Left ventricle myocardium inferior (tissue), 1 donor: ENCODE data around the gene NACA. TPM values are rescaled to one million over a fixed set of nuclear protein-coding genes. Genes with fewer than 3 reads are reported as not detected.
A peak's percentile ranks its signal among the peaks of the same experiment; 100 is the strongest.

Experiments used
- DNase-seq: peaks from one replicate; pipeline ENCODE4 v3.0.0-alpha.2; 2020
- H3K27ac ChIP-seq: fragments of 200-600 bp; replicated peaks from 2 replicates; pipeline ENCODE4 v1.8.0; 2021
- H3K27me3 ChIP-seq: fragments of 200-600 bp; 2 replicates; pipeline ENCODE4 v1.8.0; 2021; ENCODE audit warnings: low read depth
- H3K36me3 ChIP-seq: fragments of 200-600 bp; 2 replicates; pipeline ENCODE4 v1.8.0; 2021
- H3K4me1 ChIP-seq: fragments of 200-600 bp; 2 replicates; pipeline ENCODE4 v1.8.0; 2021
- H3K4me3 ChIP-seq: fragments of 200-600 bp; 2 replicates; pipeline ENCODE4 v1.8.0; 2021; ENCODE audit warnings: mild to moderate bottlenecking, moderate library complexity
- H3K9me3 ChIP-seq: fragments of 200-600 bp; replicated peaks from 2 replicates; pipeline ENCODE4 v1.8.0; 2021
- CTCF ChIP-seq: fragments of 200-600 bp; IDR thresholded peaks from 2 replicates; pipeline ENCODE4 v1.8.0; 2021; ENCODE audit warnings: antibody characterized with exemption, mild to moderate bottlenecking, borderline replicate concordance
- intact Hi-C: fragments of 100-400 bp; cut with micrococcal nuclease; formaldehyde crosslinking; loops from one replicate; pipeline ENCODE4 v1.11.0; 2022
- total RNA-seq: library from RNA; stranded (reverse); fragmentation: NEBNext Ultra II Directional; extraction: Animal tissue kit (Norgen Biotek cat#: 25700); gene quantifications from one replicate; pipeline ENCODE4 v1.2.1, GENCODE V29; 2021
- donor health status: DM: no; HTN: yes; CAD: no; lungs with severe emphysema.

The NACA gene
- total RNA-seq, 1 donor from 2014 or later, result 477 TPM

GRCh38 chr12:56723889-56724700 is 1.0 kb downstream of the NACA start:
- no peaks in the 10 kb centered on the region for H3K27me3 ChIP-seq
- peak; percentile 39 for DNase-seq
- peak overlapping the region; percentile 82 for H3K4me3 ChIP-seq
- H3K36me3 ChIP-seq, result peaks cover 29% of the 10 kb centered on the region
- intact Hi-C loops, result loop anchor here (10.0 kb wide), 1 partner anchor 79 kb away; the partner anchor contains the start of gene ATP5F1B
- peaks cover 59% of the 10 kb centered on the region for H3K4me1 ChIP-seq
- peak overlapping the region; percentile 95 for H3K27ac ChIP-seq
- no peaks in the 10 kb centered on the region for H3K9me3 ChIP-seq
- TF ChIP-seq CTCF, result no peak

DNA sequence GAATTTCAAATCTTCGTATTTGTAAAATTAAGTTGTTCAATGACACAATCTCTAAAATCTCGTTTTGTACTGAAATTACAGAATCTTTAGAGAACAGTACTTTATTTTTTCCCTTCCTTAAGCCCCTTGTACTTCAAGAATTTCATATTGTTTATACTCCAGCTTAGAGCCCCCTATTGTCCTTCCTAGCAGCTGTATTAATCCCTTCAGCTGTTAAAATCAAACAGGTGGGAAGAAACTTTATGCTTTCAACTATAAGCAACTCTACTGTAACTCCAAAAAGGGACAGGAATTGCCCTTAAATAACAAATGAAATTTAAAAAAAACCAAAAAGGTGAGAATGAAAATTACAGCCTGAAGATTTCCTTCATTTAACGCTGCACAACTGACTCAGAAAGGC is 1.7 kb downstream of the NACA start:
- no peak for TF ChIP-seq CTCF
- peaks cover 67% of the 10 kb centered on the region for H3K4me1 ChIP-seq
- intact Hi-C loops, result loop anchor here (10.0 kb wide), 1 partner anchor 79 kb away; the partner anchor contains the start of gene ATP5F1B
- no peak for DNase-seq
- H3K9me3 ChIP-seq, result no peaks in the 10 kb centered on the region
- H3K36me3 ChIP-seq, result peaks cover 36% of the 10 kb centered on the region
- peak overlapping the region; percentile 82 for H3K4me3 ChIP-seq
- H3K27me3 ChIP-seq, result no peaks in the 10 kb centered on the region
- H3K27ac ChIP-seq, result peak overlapping the region; percentile 95

DNA sequence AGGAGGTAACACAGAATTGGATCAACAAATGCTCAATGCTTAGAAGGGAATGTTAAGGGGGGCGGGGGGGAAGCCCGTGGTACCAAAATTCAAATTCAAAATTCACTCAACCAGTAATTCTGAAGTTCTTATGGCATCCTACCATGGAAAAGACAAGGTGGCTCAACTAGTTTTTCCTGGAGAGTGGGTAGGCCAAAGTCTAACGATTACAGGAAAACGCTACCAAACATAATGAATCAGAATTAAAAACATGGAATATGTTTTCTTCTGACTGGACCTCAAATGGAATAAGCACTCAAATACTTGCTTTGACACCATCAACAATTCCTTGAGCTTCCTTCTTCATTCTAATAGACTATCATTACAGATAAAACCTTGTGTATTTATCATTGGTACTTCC is 2.3 kb downstream of the NACA start:
- H3K4me1 ChIP-seq, result peaks cover 70% of the 10 kb centered on the region
- peaks cover 36% of the 10 kb centered on the region for H3K36me3 ChIP-seq
- DNase-seq, result no peak
- H3K27ac ChIP-seq, result peak overlapping the region; percentile 95
- no peaks in the 10 kb centered on the region for H3K9me3 ChIP-seq
- H3K4me3 ChIP-seq, result peak overlapping the region; percentile 82
- intact Hi-C loops, result loop anchor here (10.0 kb wide), 1 partner anchor 78 kb away; the partner anchor contains the start of gene ATP5F1B
- H3K27me3 ChIP-seq, result no peaks in the 10 kb centered on the region
- no peak for TF ChIP-seq CTCF

GRCh38 chr12:56721721-56722120 is 3.4 kb downstream of the NACA start:
- H3K36me3 ChIP-seq, result peaks cover 36% of the 10 kb centered on the region
- no peak for DNase-seq
- intact Hi-C loops, result loop anchor here (10.0 kb wide), 1 partner anchor 77 kb away; the partner anchor contains the start of gene ATP5F1B
- peak overlapping the region; percentile 82 for H3K4me3 ChIP-seq
- H3K27ac ChIP-seq, result peak overlapping the region; percentile 95
- no peak for TF ChIP-seq CTCF
- H3K9me3 ChIP-seq, result no peaks in the 10 kb centered on the region
- H3K27me3 ChIP-seq, result no peaks in the 10 kb centered on the region
- H3K4me1 ChIP-seq, result peaks cover 79% of the 10 kb centered on the region

- intact Hi-C loops, result loop anchor here (10.0 kb wide), 1 partner anchor 76 kb away; the partner anchor contains the start of gene ATP5F1B
- Histone ChIP-seq H3K27ac (peak overlapping the region; percentile 95), H3K27me3 (no peaks in the 10 kb centered on the region), H3K36me3 (peaks cover 37% of the 10 kb centered on the region), H3K9me3 (no peaks in the 10 kb centered on the region), H3K4me1 (peaks cover 84% of the 10 kb centered on the region), H3K4me3 (peak overlapping the region; percentile 82)
- DNase-seq, result no peak
- no peak for TF ChIP-seq CTCF
Observed at GRCh38 chr12:56721216-56721615, 3.9 kb downstream of the NACA start.
